Tibial nerve (tissue), 4 donors: Measurements from ENCODE around the gene BRINP3. TPM values are rescaled to one million over a fixed set of nuclear protein-coding genes. Genes with fewer than 3 reads are reported as not detected.

Experiments used
- DNase-seq, 2 donors: peaks; one replicate each; pipeline ENCODE4 v3.0.0-alpha.2; 2019; ENCODE audit warnings: low spot score in 2 of 2
- H3K27ac ChIP-seq, 4 donors: fragments of 200-600 bp; sonication (generic) in 3 of 4; one replicate each; pipeline ENCODE4 v1.5.1; 2017 to 2019; ENCODE audit warnings: mild to moderate bottlenecking in 1 of 4
- H3K27me3 ChIP-seq, 2 donors: fragments of 200-600 bp; sonication (generic) in 1 of 2; one replicate each; pipeline versions ENCODE4 v1.5.1 to v1.6.0; 2017 to 2019
- H3K36me3 ChIP-seq, 3 donors: fragments of 200-600 bp; sonication (generic); one replicate each; pipeline ENCODE4 v1.5.1; 2018 to 2019
- H3K4me1 ChIP-seq, 4 donors: fragments of 200-600 bp; sonication (generic) in 3 of 4; one replicate each; pipeline ENCODE4 v1.5.1; 2017 to 2019
- H3K4me3 ChIP-seq, 4 donors: fragments of 200-600 bp; sonication (generic) in 3 of 4; one replicate each; pipeline ENCODE4 v1.5.1; 2017 to 2019; ENCODE audit warnings: mild to moderate bottlenecking in 1 of 4, moderate library complexity in 1 of 4
- H3K9me3 ChIP-seq, 4 donors: fragments of 200-600 bp; sonication (generic) in 3 of 4; one replicate each; pipeline ENCODE4 v1.5.1; 2017 to 2019
- CTCF ChIP-seq, 5 experiments: fragments of 200-600 bp in 3 of 5; fragments of 450-650 bp in 2 of 5; sonication (generic) in 3 of 5; IDR thresholded peaks; one replicate each; pipeline ENCODE4 v1.5.1; 2016 to 2019; ENCODE audit warnings: antibody characterized with exemption in 5 of 5, mild to moderate bottlenecking in 3 of 5, moderate library complexity in 2 of 5
- EP300 ChIP-seq, 2 donors: sonication (generic); formaldehyde crosslinking; IDR thresholded peaks; one replicate each; pipeline ENCODE4 v1.6.1; 2017; ENCODE audit warnings: antibody characterized with exemption in 2 of 2, mild to moderate bottlenecking in 1 of 2
- POLR2A ChIP-seq, 2 donors: fragments of 450-650 bp; IDR thresholded peaks; one replicate each; pipeline ENCODE4 v1.6.1; 2017; ENCODE audit warnings: antibody characterized with exemption in 2 of 2, mild to moderate bottlenecking in 2 of 2, moderate library complexity in 2 of 2
- WGBS, 2 donors: methylation state at CpG; one replicate each; pipeline ENCODE4 v1.1.5; 2018; 5-methylcytosine and 5-hydroxymethylcytosine counted together
- total RNA-seq, 4 donors: library from RNA; depleted of rRNA; stranded (reverse); fragments of >200 nt; gene quantifications; one replicate each; pipeline ENCODE4 v1.1.0, GENCODE V29; 2016

The BRINP3 gene
- total RNA-seq, 4 donors from 2014 or later: 0.20 to 0.21 TPM; not detected in 2

- Histone ChIP-seq H3K27me3 (no peaks in the 10 kb centered on the region), H3K4me1 (no peaks in the 10 kb centered on the region), H3K36me3 (no peaks in the 10 kb centered on the region), H3K27ac (no peak overlapping the region), H3K9me3 (no peaks in the 10 kb centered on the region), H3K4me3 (no peak overlapping the region)
- DNase-seq: no peak
- no peak for TF ChIP-seq CTCF (IDR thresholded peaks at IDR 0.05)
- no peak for TF ChIP-seq EP300 (IDR thresholded peaks at IDR 0.05)
- TF ChIP-seq POLR2A (IDR thresholded peaks at IDR 0.05): no peak
These were observed 281.6 kb downstream of the BRINP3 start for GRCh38 chr1:190196020-190196419.

- no peak overlapping the region for H3K27ac ChIP-seq
- no peaks in the 10 kb centered on the region for H3K9me3 ChIP-seq
- H3K4me1 ChIP-seq: no peaks in the 10 kb centered on the region
- DNase-seq: no peak
- TF ChIP-seq CTCF (IDR thresholded peaks at IDR 0.05) (no peak), POLR2A (IDR thresholded peaks at IDR 0.05) (no peak), EP300 (IDR thresholded peaks at IDR 0.05) (no peak)
- no peaks in the 10 kb centered on the region for H3K36me3 ChIP-seq
- 29 to 34% methylated on average over 3 of the region's 3 CpGs for WGBS, 2 donors
- H3K27me3 ChIP-seq: no peaks in the 10 kb centered on the region
- H3K4me3 ChIP-seq: no peak overlapping the region
These were observed 284.1 kb downstream of the BRINP3 start for GRCh38 chr1:190193508-190194115.

- no peak for TF ChIP-seq CTCF (IDR thresholded peaks at IDR 0.05)
- no peak for TF ChIP-seq POLR2A (IDR thresholded peaks at IDR 0.05)
- TF ChIP-seq EP300 (IDR thresholded peaks at IDR 0.05): no peak
- no peaks in the 10 kb centered on the region for H3K27me3 ChIP-seq
- 55 to 57% methylated on average over 2 of the region's 2 CpGs for WGBS, 2 donors
These were observed 285.0 kb downstream of the BRINP3 start for GRCh38 chr1:190192627-190193026.

GRCh38 chr1:190183588-190183987 lies 294.1 kb downstream of the BRINP3 start:
- Histone ChIP-seq H3K4me1 (no peaks in the 10 kb centered on the region), H3K36me3 (no peaks in the 10 kb centered on the region), H3K9me3 (no peaks in the 10 kb centered on the region), H3K27ac (no peak overlapping the region), H3K4me3 (no peak overlapping the region), H3K27me3 (no peaks in the 10 kb centered on the region)
- DNase-seq: no peak
- TF ChIP-seq CTCF (IDR thresholded peaks at IDR 0.05) (no peak), POLR2A (IDR thresholded peaks at IDR 0.05) (no peak), EP300 (IDR thresholded peaks at IDR 0.05) (no peak)
- 46 to 67% methylated on average over 1 of the region's 1 CpG for WGBS, 2 donors

More at GRCh38 chr1:190192627-190193026, 285.0 kb downstream of the BRINP3 start:
- no peak overlapping the region for H3K4me3 ChIP-seq
- H3K27ac ChIP-seq: no peak overlapping the region
- H3K36me3 ChIP-seq: no peaks in the 10 kb centered on the region
- DNase-seq: no peak
- no peaks in the 10 kb centered on the region for H3K9me3 ChIP-seq
- H3K4me1 ChIP-seq: no peaks in the 10 kb centered on the region

- H3K9me3 ChIP-seq: no peaks in the 10 kb centered on the region
- H3K4me1 ChIP-seq: no peaks in the 10 kb centered on the region
- no peak overlapping the region for H3K27ac ChIP-seq
- 38 to 44% methylated on average over 3 of the region's 3 CpGs for WGBS, 2 donors
- TF ChIP-seq CTCF (IDR thresholded peaks at IDR 0.05) (no peak), EP300 (IDR thresholded peaks at IDR 0.05) (no peak), POLR2A (IDR thresholded peaks at IDR 0.05) (no peak)
- no peak overlapping the region for H3K4me3 ChIP-seq
- H3K27me3 ChIP-seq: no peaks in the 10 kb centered on the region
- H3K36me3 ChIP-seq: no peaks in the 10 kb centered on the region
- no peak for DNase-seq
These were observed 297.8 kb downstream of the BRINP3 start for GRCh38 chr1:190179817-190180216.
